VCaP (cell line): ENCODE measurements around the gene ASB2.

Source experiments
- H3K27ac ChIP-seq: fragments of 450-650 bp; 2 replicates; pipeline ENCODE4 v1.5.1; 2017
- CTCF ChIP-seq: fragments of 450-650 bp; conservative IDR thresholded peaks from 2 replicates; pipeline ENCODE4 v1.5.1; 2017; ENCODE audit warnings: mild to moderate bottlenecking, moderate library complexity

Gene ASB2

GRCh38 chr14:94019329-94019728 lies 43.0 kb upstream of the ASB2 start:
- no peak for TF ChIP-seq CTCF
- peak overlapping the region; percentile 50 for H3K27ac ChIP-seq

GRCh38 chr14:94018308-94018707 lies 41.9 kb upstream of the ASB2 start:
- no peak for TF ChIP-seq CTCF
- peak overlapping the region; percentile 50 for H3K27ac ChIP-seq

- no peak overlapping the region for H3K27ac ChIP-seq
- TF ChIP-seq CTCF, result no peak
Observed at GRCh38 chr14:94016446-94016976, 40.1 kb upstream of the ASB2 start.

- no peak for TF ChIP-seq CTCF
- no peak overlapping the region for H3K27ac ChIP-seq
Observed at GRCh38 chr14:94015223-94015622, 38.9 kb upstream of the ASB2 start.

GRCh38 chr14:94014382-94014781 lies 38.0 kb upstream of the ASB2 start:
- no peak for TF ChIP-seq CTCF
- no peak overlapping the region for H3K27ac ChIP-seq

GRCh38 chr14:94011795-94012194 lies 35.4 kb upstream of the ASB2 start:
- H3K27ac ChIP-seq, result no peak overlapping the region
- no peak for TF ChIP-seq CTCF

GRCh38 chr14:94010625-94011024 lies 34.3 kb upstream of the ASB2 start:
- TF ChIP-seq CTCF, result no peak
- H3K27ac ChIP-seq, result no peak overlapping the region
